GM21529 (cell line): ENCODE measurements around the gene LSM3.
"Not testable (repeated sequence)": the region's sequence is repeated elsewhere in the genome, so short reads cannot be mapped to it uniquely, and the experiment has no call there.

Experiments
- ATAC-seq: cut with Tn5 transposase; IDR thresholded peaks from one replicate; pipeline ENCODE4 v1.9.1; 2021; ENCODE audit not compliant: unreplicated experiment

LSM3 gene

GRCh38 chr3:14221902-14222301 is 43.3 kb downstream of the LSM3 start:
- no peak for ATAC-seq

GRCh38 chr3:14222457-14222856 is 43.8 kb downstream of the LSM3 start:
- no peak for ATAC-seq

- no peak for ATAC-seq
Observed at GRCh38 chr3:14222900-14223594, 44.4 kb downstream of the LSM3 start.

- no peak for ATAC-seq
Observed at GRCh38 chr3:14223595-14223994, 45.0 kb downstream of the LSM3 start.

GRCh38 chr3:14224895-14225294 is 46.3 kb downstream of the LSM3 start:
- no peak for ATAC-seq

GRCh38 chr3:14225421-14225820 is 46.8 kb downstream of the LSM3 start:
- no peak for ATAC-seq

- not testable (repeated sequence) for ATAC-seq
Observed at GRCh38 chr3:14226351-14226750, 47.7 kb downstream of the LSM3 start.

GRCh38 chr3:14227856-14228255 is 49.2 kb downstream of the LSM3 start:
- ATAC-seq = no peak

GRCh38 chr3:14228681-14229470 is 50.3 kb downstream of the LSM3 start:
- no peak for ATAC-seq

GRCh38 chr3:14229695-14230094 is 51.1 kb downstream of the LSM3 start:
- not testable (repeated sequence) for ATAC-seq

GRCh38 chr3:14230729-14231128 is 52.1 kb downstream of the LSM3 start:
- no peak for ATAC-seq

- ATAC-seq = no peak
Observed at GRCh38 chr3:14231145-14231990, 52.8 kb downstream of the LSM3 start.

GRCh38 chr3:14231998-14232501 is 53.4 kb downstream of the LSM3 start:
- ATAC-seq = no peak

GRCh38 chr3:14234251-14235002 is 55.8 kb downstream of the LSM3 start:
- no peak for ATAC-seq

GRCh38 chr3:14235003-14235911 is 56.6 kb downstream of the LSM3 start:
- ATAC-seq = no peak

- no peak for ATAC-seq
Observed at GRCh38 chr3:14235912-14236295, 57.3 kb downstream of the LSM3 start.

GRCh38 chr3:14236902-14237301 is 58.3 kb downstream of the LSM3 start:
- no peak for ATAC-seq

GRCh38 chr3:14237457-14237856 is 58.8 kb downstream of the LSM3 start:
- no peak for ATAC-seq

GRCh38 chr3:14238356-14238755 is 59.7 kb downstream of the LSM3 start:
- ATAC-seq = no peak

- no peak for ATAC-seq
Observed at GRCh38 chr3:14238930-14239329, 60.3 kb downstream of the LSM3 start.
